Body of pancreas (tissue), 4 donors: ENCODE measurements around the gene NCAM1. TPM values are rescaled to one million over a fixed set of nuclear protein-coding genes. Genes with fewer than 3 reads are reported as not detected.

Experiments used
- ATAC-seq: fragments of 150-250 bp; one replicate; pipeline ENCODE4 v1.9.1; 2016
- DNase-seq, 4 donors: peaks; one replicate each; pipeline ENCODE4 v3.0.0-alpha.2; 2019
- H3K27ac ChIP-seq, 4 donors: fragments of 200-600 bp; sonication (generic); 1 replicate in 3 of 4; 2 replicates in 1 of 4; pipeline versions ENCODE4 v1.5.1 to v1.6.1; 2016 to 2019; ENCODE audit warnings: mild to moderate bottlenecking in 1 of 4, mixed read lengths in 1 of 4, moderate library complexity in 1 of 4
- H3K27me3 ChIP-seq, 2 donors: fragments of 200-600 bp; sonication (generic); one replicate each; pipeline ENCODE4 v1.6.0; 2016; ENCODE audit warnings: mild to moderate bottlenecking in 1 of 2
- H3K36me3 ChIP-seq, 2 donors: fragments of 200-600 bp; sonication (generic); replicated peaks in 1 of 2; 2 replicates each; pipeline ENCODE4 v1.5.1; 2016; ENCODE audit warnings: low read depth in 2 of 2; ENCODE audit not compliant: insufficient read depth in 1 of 2
- H3K4me1 ChIP-seq: fragments of 200-600 bp; sonication (generic); one replicate; pipeline ENCODE4 v1.6.0; 2016
- H3K4me3 ChIP-seq, 2 donors: fragments of 200-600 bp; sonication (generic); 1 replicate in 1 of 2; 2 replicates in 1 of 2; pipeline ENCODE4 v1.5.1; 2016 to 2019
- H3K9me3 ChIP-seq, 3 donors: fragments of 200-600 bp; sonication (generic); 1 replicate in 2 of 3; 2 replicates in 1 of 3; pipeline ENCODE4 v1.5.1; 2016
- CTCF ChIP-seq, 7 experiments: fragments of 450-650 bp in 4 of 7; fragments of 200-600 bp in 3 of 7; sonication (generic) in 3 of 7; IDR thresholded peaks; one replicate each; pipeline ENCODE4 v1.5.1; 2016 to 2019; ENCODE audit warnings: antibody characterized with exemption in 7 of 7
- POLR2A ChIP-seq, 3 donors: fragments of 450-650 bp; IDR thresholded peaks; one replicate each; pipeline ENCODE4 v1.6.1; 2016; ENCODE audit warnings: antibody characterized with exemption in 3 of 3, mild to moderate bottlenecking in 2 of 3
- WGBS, 2 donors: methylation state at CpG; one replicate each; pipeline ENCODE4 v1.1.5; 2017; 5-methylcytosine and 5-hydroxymethylcytosine counted together
- intact Hi-C: fragments of 100-400 bp; cut with DNase I; formaldehyde crosslinking; loops from one replicate; pipeline ENCODE4 v1.15.1; 2023
- total RNA-seq, 2 donors: library from RNA; depleted of rRNA; stranded (reverse); fragments of >200 nt; gene quantifications; one replicate each; pipeline ENCODE4 v1.1.0, GENCODE V29; 2016

Gene NCAM1
- total RNA-seq, 2 donors from 2014 or later, result 10.1 to 26.0 TPM

- H3K27ac ChIP-seq, result no peak overlapping the region
- DNase-seq (no peak), ATAC-seq (no peak)
- H3K4me3 ChIP-seq, result no peak overlapping the region
- H3K9me3 ChIP-seq, result no peaks in the 10 kb centered on the region
- intact Hi-C loops, result no loop called here
- H3K36me3 ChIP-seq, result no peaks in the 10 kb centered on the region
- 47 to 57% methylated on average over 5 of the region's 5 CpGs for WGBS, 2 donors
- no peaks in the 10 kb centered on the region for H3K27me3 ChIP-seq
- H3K4me1 ChIP-seq, result no peaks in the 10 kb centered on the region
- TF ChIP-seq CTCF (IDR thresholded peaks at IDR 0.05) (no peak), POLR2A (IDR thresholded peaks at IDR 0.05) (no peak)
Measured at GRCh38 chr11:112972399-112973145, 11.4 kb downstream of the NCAM1 start.

GRCh38 chr11:112975051-112975450 lies 13.8 kb downstream of the NCAM1 start:
- 42 to 52% methylated on average over 4 of the region's 4 CpGs for WGBS, 2 donors
- no peak for ATAC-seq
- intact Hi-C loops, result no loop called here

GRCh38 chr11:112975493-112975892 lies 14.3 kb downstream of the NCAM1 start:
- no peaks in the 10 kb centered on the region for H3K27me3 ChIP-seq
- H3K9me3 ChIP-seq, result no peaks in the 10 kb centered on the region
- TF ChIP-seq POLR2A (IDR thresholded peaks at IDR 0.05) (no peak), CTCF (IDR thresholded peaks at IDR 0.05) (no peak)
- H3K36me3 ChIP-seq, result no peaks in the 10 kb centered on the region
- ATAC-seq, result no peak
- intact Hi-C loops, result no loop called here
- no peak overlapping the region for H3K27ac ChIP-seq
- 51 to 53% methylated on average over 2 of the region's 2 CpGs for WGBS, 2 donors
- DNase-seq, result no peak
- no peak overlapping the region for H3K4me3 ChIP-seq
- no peaks in the 10 kb centered on the region for H3K4me1 ChIP-seq

More at GRCh38 chr11:112975051-112975450, 13.8 kb downstream of the NCAM1 start:
- Histone ChIP-seq H3K27ac (no peak overlapping the region), H3K27me3 (no peaks in the 10 kb centered on the region), H3K36me3 (no peaks in the 10 kb centered on the region), H3K4me1 (no peaks in the 10 kb centered on the region), H3K9me3 (no peaks in the 10 kb centered on the region), H3K4me3 (no peak overlapping the region)
- no peak for DNase-seq
- no peak for TF ChIP-seq POLR2A (IDR thresholded peaks at IDR 0.05)
- TF ChIP-seq CTCF (IDR thresholded peaks at IDR 0.05), result no peak

GRCh38 chr11:112977755-112978154 lies 16.5 kb downstream of the NCAM1 start:
- H3K36me3 ChIP-seq, result no peaks in the 10 kb centered on the region
- no peaks in the 10 kb centered on the region for H3K9me3 ChIP-seq
- H3K4me3 ChIP-seq, result no peak overlapping the region
- 5 to 24% methylated on average over 1 of the region's 1 CpG for WGBS, 2 donors
- DNase-seq (peak in 1 of 4 donors; percentile 32), ATAC-seq (peak; percentile 33)
- H3K27me3 ChIP-seq, result no peaks in the 10 kb centered on the region
- intact Hi-C loops, result no loop called here
- no peak overlapping the region for H3K27ac ChIP-seq
- no peaks in the 10 kb centered on the region for H3K4me1 ChIP-seq
- no peak for TF ChIP-seq POLR2A (IDR thresholded peaks at IDR 0.05)
- no peak for TF ChIP-seq CTCF (IDR thresholded peaks at IDR 0.05)

- Histone ChIP-seq H3K36me3 (no peaks in the 10 kb centered on the region), H3K4me3 (no peak overlapping the region), H3K4me1 (no peaks in the 10 kb centered on the region), H3K27me3 (no peaks in the 10 kb centered on the region), H3K27ac (no peak overlapping the region), H3K9me3 (no peaks in the 10 kb centered on the region)
- DNase-seq, result no peak
- intact Hi-C loops, result no loop called here
- WGBS, 2 donors, result 6 to 12% methylated on average over 1 of the region's 1 CpG
- no peak for ATAC-seq
- TF ChIP-seq POLR2A (IDR thresholded peaks at IDR 0.05), result no peak
- TF ChIP-seq CTCF (IDR thresholded peaks at IDR 0.05), result no peak
Measured at GRCh38 chr11:112983887-112984286, 22.7 kb downstream of the NCAM1 start.
